NOMO-1 treated with DMSO at 0.1 percent for 48 hours (cell line): Measurements from ENCODE around the gene SYTL1.

Experiments used
- DNase-seq: peaks from one replicate; lab custom pipeline; 2025; ENCODE audit not compliant: unreplicated experiment; lab: John Stamatoyannopoulos, UW

SYTL1 gene

GRCh38 chr1:27341525-27342252 lies at the start of gene SYTL1:
SYTL1 (plus strand) TSS chr1:27342022; CDS start chr1:27345335, 3,313 bp downstream.
- peak; percentile 84 for DNase-seq

DNA sequence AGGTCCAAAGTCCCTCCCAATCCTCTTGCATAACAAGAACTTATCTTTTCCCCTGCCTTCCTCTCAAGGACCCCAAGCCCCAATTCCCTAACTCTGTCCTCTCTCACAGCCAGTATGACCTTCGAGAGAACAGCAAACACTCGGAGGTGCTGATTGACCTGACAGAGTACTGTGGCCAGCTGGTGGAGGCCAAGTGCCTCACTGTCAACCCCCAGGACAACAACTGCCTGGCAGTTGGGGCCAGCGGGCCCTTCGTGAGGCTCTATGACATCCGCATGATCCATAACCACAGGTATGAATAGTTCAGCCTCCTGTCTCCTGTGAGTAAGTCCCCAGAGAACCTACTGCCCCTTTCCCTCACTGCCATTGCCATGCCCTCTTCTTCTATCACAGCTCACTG lies 49.7 kb upstream of the SYTL1 start:
- no peak for DNase-seq

GRCh38 chr1:27293915-27294314 lies 47.9 kb upstream of the SYTL1 start:
- no peak for DNase-seq

DNA sequence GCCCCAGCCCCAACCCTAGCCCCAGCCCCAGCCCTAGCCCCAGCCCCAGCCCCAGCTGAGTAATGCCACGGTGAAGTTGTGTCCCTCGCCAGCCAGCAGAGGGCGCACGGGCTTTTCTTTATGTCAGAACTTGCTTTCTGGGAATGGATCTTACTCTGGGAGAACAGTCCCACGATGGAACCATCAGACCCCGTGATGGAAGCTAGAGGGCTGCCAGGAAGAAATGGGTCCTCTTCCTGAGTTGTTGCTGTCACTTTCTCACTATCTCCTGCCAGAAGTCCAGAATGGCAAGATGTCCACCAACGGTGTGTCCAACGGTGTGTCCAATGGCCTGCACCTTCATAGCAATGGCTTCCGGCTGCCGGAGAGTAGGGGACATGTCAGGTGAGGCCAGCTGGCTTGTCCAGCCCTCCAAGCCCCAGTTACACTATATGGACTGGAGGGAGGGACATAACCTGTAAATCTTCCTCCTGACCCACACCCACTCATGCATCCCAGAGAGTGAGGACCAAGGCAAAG lies 45.0 kb upstream of the SYTL1 start:
- peak; percentile 13 for DNase-seq

DNA sequence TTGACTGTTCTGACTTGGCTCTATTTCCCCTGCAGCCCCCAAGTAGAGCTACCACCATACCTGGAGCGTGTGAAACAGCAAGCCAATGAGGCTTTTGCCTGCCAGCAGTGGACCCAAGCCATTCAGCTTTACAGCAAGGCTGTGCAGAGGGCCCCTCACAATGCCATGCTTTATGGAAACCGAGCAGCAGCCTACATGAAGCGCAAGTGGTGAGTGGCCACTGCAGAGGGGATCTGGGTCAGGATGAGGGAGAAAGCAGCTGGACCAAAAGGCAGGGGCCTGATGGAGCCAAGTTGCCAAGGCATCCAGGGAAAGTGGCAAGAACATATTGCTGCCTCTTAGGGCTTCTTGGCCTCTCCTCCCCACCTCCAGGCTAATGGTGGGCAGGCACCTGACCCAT lies 43.9 kb upstream of the SYTL1 start:
- DNase-seq, result no peak

DNA sequence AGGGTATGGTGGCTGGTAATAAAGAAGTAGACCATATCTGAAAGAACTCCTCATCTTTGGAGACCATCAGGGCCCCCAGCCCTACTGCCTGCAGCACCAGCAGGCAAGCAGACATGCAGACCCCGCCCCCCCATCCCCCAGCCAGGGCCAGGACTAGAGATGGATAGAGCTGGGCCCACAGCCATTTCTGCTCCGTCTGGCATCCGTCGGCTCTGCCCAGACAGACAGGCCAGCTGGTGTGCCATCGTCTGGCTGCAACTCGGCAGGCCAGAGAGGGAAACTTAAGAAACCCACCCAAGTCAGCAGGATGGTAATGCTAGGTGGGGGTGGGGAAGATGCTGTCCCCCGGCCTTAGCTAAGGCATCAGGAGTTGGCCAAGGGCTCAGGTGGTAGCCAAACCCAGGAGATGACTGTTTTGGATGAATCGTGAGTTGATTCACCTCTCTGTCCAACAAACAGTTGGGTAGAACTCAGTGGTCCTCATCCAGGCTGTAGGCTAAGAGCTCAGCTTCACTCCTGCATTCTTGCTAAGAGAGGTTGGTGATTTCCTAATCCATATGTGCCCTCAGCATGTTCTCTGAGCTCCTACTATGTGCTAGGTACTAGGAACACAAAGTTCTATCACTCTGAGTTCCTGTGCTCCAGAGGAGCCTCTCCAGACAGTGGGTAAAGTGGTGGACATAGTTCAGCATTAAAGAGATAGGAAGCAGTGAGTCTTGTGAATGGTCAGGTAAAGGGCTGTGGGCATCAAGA lies 43.0 kb upstream of the SYTL1 start:
- no peak for DNase-seq

DNA sequence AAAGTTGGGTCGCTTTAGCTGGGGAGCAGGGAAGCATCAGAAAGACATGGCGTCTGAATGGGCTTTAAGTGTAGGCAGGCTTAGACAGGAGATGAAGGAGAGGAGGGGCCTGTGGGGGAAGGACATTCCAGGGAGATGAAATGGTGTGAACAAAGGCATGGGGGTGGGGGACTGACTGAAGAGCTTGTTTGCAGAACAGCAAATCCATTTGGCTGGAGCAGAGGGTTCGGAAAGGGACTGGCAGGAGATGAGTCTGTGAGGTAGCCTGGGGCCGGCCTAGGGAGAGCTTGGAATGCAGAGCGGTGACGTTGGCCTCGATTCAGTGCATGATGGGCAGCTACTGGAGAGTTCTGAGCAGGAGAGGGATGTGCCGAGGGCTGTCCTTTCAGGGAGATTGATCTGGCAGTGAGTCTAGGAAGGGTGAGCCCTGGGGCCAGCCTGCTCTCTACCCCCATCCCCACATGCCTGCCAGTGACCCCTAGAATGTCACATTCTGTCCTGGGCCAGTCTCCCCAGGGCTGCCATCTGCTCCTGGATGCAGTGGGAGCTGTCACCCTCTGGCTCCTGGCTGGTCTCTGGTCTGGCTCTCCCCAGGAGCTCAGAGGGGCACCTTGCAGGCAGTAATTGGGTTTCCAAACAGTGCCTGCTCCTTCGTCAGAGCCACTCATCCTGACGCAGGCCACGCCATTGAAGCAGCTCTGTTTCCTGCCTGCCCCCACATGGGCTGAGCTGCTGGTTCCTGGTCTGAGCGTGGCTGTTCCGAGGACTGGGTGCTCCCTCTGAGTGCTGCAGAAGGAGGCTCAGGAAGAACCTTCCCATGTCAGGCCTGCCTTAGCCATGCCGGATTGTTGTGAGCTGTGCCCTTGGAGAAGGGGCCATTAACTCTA lies 42.2 kb upstream of the SYTL1 start:
- DNase-seq, result no peak

GRCh38 chr1:27300341-27301051 lies 41.3 kb upstream of the SYTL1 start:
- DNase-seq, result peak; percentile 67

DNA sequence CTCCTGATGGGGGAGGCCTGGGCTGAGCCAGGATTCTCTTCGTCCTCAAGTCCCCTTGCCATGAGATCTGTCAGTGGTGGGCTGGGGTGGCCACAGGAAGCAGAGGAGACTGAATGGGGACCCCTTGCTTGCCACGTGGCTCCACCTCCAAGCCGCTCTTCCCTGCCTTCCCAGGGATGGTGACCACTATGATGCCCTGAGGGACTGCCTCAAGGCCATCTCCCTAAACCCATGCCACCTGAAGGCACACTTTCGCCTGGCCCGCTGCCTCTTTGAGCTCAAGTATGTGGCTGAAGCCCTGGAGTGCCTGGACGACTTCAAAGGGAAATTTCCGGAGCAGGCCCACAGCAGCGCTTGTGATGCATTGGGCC lies 40.8 kb upstream of the SYTL1 start:
- no peak for DNase-seq

DNA sequence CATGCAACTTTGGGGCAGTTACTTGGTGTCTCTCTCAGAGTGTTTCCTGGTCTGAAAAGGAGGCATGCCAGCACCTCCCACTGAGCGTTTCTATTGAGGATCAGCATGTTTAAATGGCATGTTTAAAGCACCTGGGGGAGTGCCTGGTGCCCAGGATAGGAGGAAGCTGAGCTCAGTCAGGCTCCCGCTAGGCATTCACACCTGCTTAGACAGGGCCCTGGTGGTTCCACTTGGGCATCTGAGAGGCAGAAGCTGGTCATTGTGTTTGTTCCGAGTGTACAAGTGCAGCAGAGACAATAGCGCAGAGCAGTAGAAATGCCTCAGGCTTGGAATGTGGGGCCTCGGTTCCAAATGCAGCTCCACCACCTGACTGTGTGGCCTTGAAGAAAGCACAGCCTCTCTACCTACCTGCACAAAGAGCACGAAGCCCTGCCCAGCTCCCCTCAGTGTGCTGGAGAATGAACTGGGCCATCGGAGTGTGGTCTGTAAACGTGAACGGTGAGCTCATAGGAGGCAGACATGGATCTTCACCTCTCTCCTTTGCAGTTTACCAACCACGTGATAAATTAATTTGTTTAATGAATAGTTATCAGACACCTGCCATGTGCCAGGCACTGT lies 40.1 kb upstream of the SYTL1 start:
- DNase-seq, result no peak

- DNase-seq, result no peak
Measured at GRCh38 chr1:27302612-27303011, 39.2 kb upstream of the SYTL1 start.

GRCh38 chr1:27303509-27303908 lies 38.3 kb upstream of the SYTL1 start:
- DNase-seq, result no peak

DNA sequence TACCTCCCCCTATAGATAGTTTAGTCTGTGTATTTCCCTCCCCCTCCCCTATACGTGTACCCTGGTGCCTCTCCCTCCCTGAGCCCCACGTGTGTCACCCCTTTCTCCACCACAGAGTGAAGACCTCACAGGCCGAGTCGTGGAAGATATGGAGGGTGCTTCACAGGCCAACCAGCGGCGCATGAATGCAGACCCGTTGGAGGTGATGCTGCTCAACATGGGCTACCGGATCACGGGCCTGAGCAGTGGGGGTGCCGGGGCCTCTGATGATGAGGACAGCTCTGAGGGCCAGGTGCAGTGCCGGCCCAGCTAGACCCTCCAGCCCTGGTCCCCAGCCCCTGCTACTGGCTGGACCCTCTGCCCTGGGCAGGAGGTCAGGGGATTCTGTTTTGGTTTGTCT lies 35.8 kb upstream of the SYTL1 start:
- no peak for DNase-seq

GRCh38 chr1:27306892-27307761 lies 34.7 kb upstream of the SYTL1 start:
- DNase-seq, result no peak

- DNase-seq, result no peak
Measured at GRCh38 chr1:27307874-27308598, 33.8 kb upstream of the SYTL1 start.

DNA sequence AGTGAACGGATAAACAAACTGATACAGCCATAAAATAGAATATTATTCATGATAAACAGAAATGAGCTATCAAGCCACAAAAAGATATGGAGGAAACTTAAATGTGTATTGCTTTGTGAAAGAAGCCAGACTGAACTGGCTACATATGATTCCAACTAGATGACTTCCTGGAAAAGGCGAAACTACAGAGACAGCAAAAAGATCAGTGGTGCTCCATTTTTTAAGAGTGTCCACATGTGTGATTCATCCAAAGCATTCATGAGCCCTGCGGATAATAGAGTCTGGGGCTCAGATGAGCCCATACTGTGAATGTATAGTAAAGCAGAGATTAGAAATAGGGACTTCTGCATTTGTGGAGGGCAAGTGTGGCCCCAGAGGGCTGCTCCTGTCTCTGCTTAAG lies 27.7 kb upstream of the SYTL1 start:
- no peak for DNase-seq

- DNase-seq, result no peak
Measured at GRCh38 chr1:27314737-27315136, 27.1 kb upstream of the SYTL1 start.

GRCh38 chr1:27316860-27317259 lies 25.0 kb upstream of the SYTL1 start:
- DNase-seq, result no peak

DNA sequence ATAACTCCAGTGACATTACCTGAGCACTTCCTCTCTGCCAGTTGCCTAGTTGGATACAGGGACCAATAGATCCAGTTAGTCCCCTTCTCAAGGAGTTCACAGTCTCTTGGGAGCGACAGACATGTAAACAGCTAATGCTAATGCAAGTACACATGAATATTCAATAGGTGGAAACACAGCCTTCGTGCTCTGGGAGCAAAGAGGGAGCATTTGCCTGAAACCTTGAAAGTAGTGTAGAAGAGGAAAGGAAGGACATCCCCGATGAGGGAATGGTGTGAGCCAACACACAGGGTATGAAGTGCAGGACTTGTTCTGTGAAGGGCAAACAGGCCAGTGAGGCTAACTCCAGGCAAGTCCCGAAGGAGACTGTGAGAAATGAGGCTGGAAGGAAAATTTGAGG lies 23.7 kb upstream of the SYTL1 start:
- DNase-seq, result no peak
